ENCODE results near the gene PDE6B.

DNA sequence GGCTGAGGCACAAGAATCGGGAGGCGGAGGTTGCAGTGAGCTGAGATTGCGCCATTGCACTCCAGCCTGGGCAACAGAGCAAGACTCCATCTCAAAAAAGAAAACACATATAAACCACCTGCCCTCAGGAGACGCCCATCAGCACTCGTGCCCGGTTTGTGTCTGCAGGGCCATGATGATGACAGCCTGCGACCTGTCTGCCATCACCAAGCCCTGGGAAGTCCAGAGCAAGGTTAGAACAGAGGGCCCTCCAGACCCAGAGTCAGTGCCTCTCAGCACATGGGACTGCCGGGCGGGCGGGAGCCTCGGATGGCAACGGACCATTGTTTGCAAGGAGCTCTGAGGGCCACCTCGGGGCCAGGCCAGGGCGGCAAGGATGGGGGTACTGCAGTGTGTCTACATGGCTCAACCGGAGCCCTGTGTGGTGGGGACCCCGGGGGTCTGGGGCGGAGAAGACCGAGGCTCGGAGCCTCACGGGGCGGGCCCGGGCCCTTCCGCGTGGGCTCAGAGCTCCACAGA, 39.4 kb downstream of the PDE6B start:
- TF ChIP-seq, protein P1, sequence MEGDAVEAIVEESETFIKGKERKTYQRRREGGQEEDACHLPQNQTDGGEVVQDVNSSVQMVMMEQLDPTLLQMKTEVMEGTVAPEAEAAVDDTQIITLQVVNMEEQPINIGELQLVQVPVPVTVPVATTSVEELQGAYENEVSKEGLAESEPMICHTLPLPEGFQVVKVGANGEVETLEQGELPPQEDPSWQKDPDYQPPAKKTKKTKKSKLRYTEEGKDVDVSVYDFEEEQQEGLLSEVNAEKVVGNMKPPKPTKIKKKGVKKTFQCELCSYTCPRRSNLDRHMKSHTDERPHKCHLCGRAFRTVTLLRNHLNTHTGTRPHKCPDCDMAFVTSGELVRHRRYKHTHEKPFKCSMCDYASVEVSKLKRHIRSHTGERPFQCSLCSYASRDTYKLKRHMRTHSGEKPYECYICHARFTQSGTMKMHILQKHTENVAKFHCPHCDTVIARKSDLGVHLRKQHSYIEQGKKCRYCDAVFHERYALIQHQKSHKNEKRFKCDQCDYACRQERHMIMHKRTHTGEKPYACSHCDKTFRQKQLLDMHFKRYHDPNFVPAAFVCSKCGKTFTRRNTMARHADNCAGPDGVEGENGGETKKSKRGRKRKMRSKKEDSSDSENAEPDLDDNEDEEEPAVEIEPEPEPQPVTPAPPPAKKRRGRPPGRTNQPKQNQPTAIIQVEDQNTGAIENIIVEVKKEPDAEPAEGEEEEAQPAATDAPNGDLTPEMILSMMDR (conservative IDR thresholded peaks at IDR 0.05 in 1 of 2, IDR thresholded peaks at IDR 0.05 in 1 of 2; ENCODE audit: extremely low read depth in 1 of 2, insufficient read depth in 1 of 2, low read depth in 1 of 2, low read length in 2 of 2) = no peak
- TF ChIP-seq EZH2 (IDR thresholded peaks at IDR 0.05; ENCODE audit: borderline replicate concordance, low read length) = no peak
